GM21367 (cell line): ENCODE measurements around the gene ELOVL6.
"Not testable (repeated sequence)": the region's sequence is repeated elsewhere in the genome, so short reads cannot be mapped to it uniquely, and the experiment has no call there.

Source experiments
- ATAC-seq: cut with Tn5 transposase; IDR thresholded peaks from one replicate; pipeline ENCODE4 v1.9.1; 2021; ENCODE audit not compliant: unreplicated experiment

The ELOVL6 gene

GRCh38 chr4:110163327-110164069, 34.9 kb downstream of the ELOVL6 start:
- no peak for ATAC-seq

- ATAC-seq, result no peak
Observed at GRCh38 chr4:110160618-110161017, 37.8 kb downstream of the ELOVL6 start.

- ATAC-seq, result no peak
Observed at GRCh38 chr4:110159541-110159940, 38.9 kb downstream of the ELOVL6 start.

GRCh38 chr4:110157580-110157979, 40.8 kb downstream of the ELOVL6 start:
- ATAC-seq, result no peak

GRCh38 chr4:110157166-110157565, 41.2 kb downstream of the ELOVL6 start:
- not testable (repeated sequence) for ATAC-seq

GRCh38 chr4:110156442-110156841, 42.0 kb downstream of the ELOVL6 start:
- ATAC-seq, result no peak

- no peak for ATAC-seq
Observed at GRCh38 chr4:110155654-110156053, 42.8 kb downstream of the ELOVL6 start.

GRCh38 chr4:110154582-110154981, 43.8 kb downstream of the ELOVL6 start:
- ATAC-seq, result no peak

- ATAC-seq, result no peak
Observed at GRCh38 chr4:110152386-110152785, 46.0 kb downstream of the ELOVL6 start.

- ATAC-seq, result no peak
Observed at GRCh38 chr4:110149089-110149488, 49.3 kb downstream of the ELOVL6 start.

GRCh38 chr4:110142461-110142860, 56.0 kb downstream of the ELOVL6 start:
- no peak for ATAC-seq

- no peak for ATAC-seq
Observed at GRCh38 chr4:110139815-110140214, 58.6 kb downstream of the ELOVL6 start.

- ATAC-seq, result no peak
Observed at GRCh38 chr4:110139111-110139510, 59.3 kb downstream of the ELOVL6 start.

GRCh38 chr4:110138551-110138950, 59.9 kb downstream of the ELOVL6 start:
- no peak for ATAC-seq

GRCh38 chr4:110137829-110138228, 60.6 kb downstream of the ELOVL6 start:
- ATAC-seq, result no peak

GRCh38 chr4:110135523-110135922, 62.9 kb downstream of the ELOVL6 start:
- no peak for ATAC-seq

GRCh38 chr4:110135076-110135475, 63.3 kb downstream of the ELOVL6 start:
- no peak for ATAC-seq

- no peak for ATAC-seq
Observed at GRCh38 chr4:110134269-110134869, 64.0 kb downstream of the ELOVL6 start.

- ATAC-seq, result no peak
Observed at GRCh38 chr4:110132816-110133719, 65.3 kb downstream of the ELOVL6 start.

GRCh38 chr4:110131916-110132315, 66.5 kb downstream of the ELOVL6 start:
- no peak for ATAC-seq

- no peak for ATAC-seq
Observed at GRCh38 chr4:110130576-110131358, 67.6 kb downstream of the ELOVL6 start.
